Liver (tissue), 9 donors: ENCODE data around the gene TRIO. TPM values are rescaled to one million over a fixed set of nuclear protein-coding genes. Genes with fewer than 3 reads are reported as not detected.

Experiments used
- DNase-seq: peaks from one replicate; pipeline ENCODE4 v3.0.0-alpha.2; 2017; ENCODE audit warnings: low spot score
- H3K27ac ChIP-seq, 2 donors: one replicate each; pipeline ENCODE4 v1.7.0; 2013; ENCODE audit warnings: inconsistent platforms in 2 of 2, low read length in 2 of 2, control low read depth in 1 of 2, low read depth in 1 of 2, mild to moderate bottlenecking in 1 of 2
- H3K27me3 ChIP-seq, 4 donors: one replicate each; pipeline versions ENCODE4 v1.6.1 to v1.7.0; 2013; ENCODE audit warnings: low read length in 3 of 4, inconsistent platforms in 1 of 4, mild to moderate bottlenecking in 1 of 4, moderate library complexity in 1 of 4; ENCODE audit not compliant: control insufficient read depth in 4 of 4, insufficient read depth in 4 of 4
- H3K36me3 ChIP-seq, 4 donors: one replicate each; pipeline versions ENCODE4 v1.6.1 to v1.7.0; 2013; ENCODE audit warnings: low read length in 3 of 4, mild to moderate bottlenecking in 3 of 4, low read depth in 1 of 4, moderate library complexity in 1 of 4; ENCODE audit not compliant: control insufficient read depth in 4 of 4, insufficient read depth in 3 of 4
- H3K4me1 ChIP-seq, 4 donors: one replicate each; pipeline versions ENCODE4 v1.6.1 to v1.7.0; 2013; ENCODE audit warnings: low read length in 3 of 4, mild to moderate bottlenecking in 3 of 4, moderate library complexity in 1 of 4; ENCODE audit not compliant: control insufficient read depth in 4 of 4, insufficient read depth in 4 of 4
- H3K4me3 ChIP-seq, 3 donors: one replicate each; pipeline versions ENCODE4 v1.6.1 to v1.7.0; 2013; ENCODE audit warnings: low read length in 3 of 3, control low read depth in 1 of 3, low read depth in 1 of 3, mild to moderate bottlenecking in 1 of 3
- H3K9ac ChIP-seq, 2 donors: one replicate each; pipeline ENCODE4 v1.7.0; 2013; ENCODE audit warnings: low read length in 2 of 2, mild to moderate bottlenecking in 2 of 2, moderate library complexity in 2 of 2, control low read depth in 1 of 2, low read depth in 1 of 2
- H3K9me3 ChIP-seq, 4 donors: one replicate each; pipeline versions ENCODE4 v1.6.1 to v1.7.0; 2013; ENCODE audit warnings: low read length in 3 of 4; ENCODE audit not compliant: control insufficient read depth in 4 of 4
- ATF3 ChIP-seq: IDR thresholded peaks from 2 replicates; pipeline ENCODE4 v1.6.1; 2016; ENCODE audit warnings: antibody characterized with exemption
- CTCF ChIP-seq: fragments of 150-350 bp; IDR thresholded peaks from 2 replicates; pipeline ENCODE4 v1.5.1; 2017; ENCODE audit warnings: improper control_type of control experiment, low read depth, low read length; ENCODE audit not compliant: missing input control
- EGR1 ChIP-seq, 2 donors: IDR thresholded peaks; 2 replicates each; pipeline ENCODE4 v1.6.1; 2016 to 2018; ENCODE audit warnings: antibody characterized with exemption in 2 of 2, low read depth in 2 of 2
- FOXA1 ChIP-seq: IDR thresholded peaks from 2 replicates; pipeline ENCODE4 v1.6.1; 2016; ENCODE audit warnings: antibody characterized with exemption
- FOXA2 ChIP-seq: IDR thresholded peaks from 2 replicates; pipeline ENCODE4 v1.6.1; 2016; ENCODE audit warnings: antibody characterized with exemption
- GABPA ChIP-seq, 2 donors: IDR thresholded peaks in 1 of 2; conservative IDR thresholded peaks in 1 of 2; 2 replicates each; pipeline ENCODE4 v1.6.1; 2016; ENCODE audit warnings: antibody characterized with exemption in 2 of 2, mild to moderate bottlenecking in 1 of 2, moderate library complexity in 1 of 2
- HNF4A ChIP-seq, 2 donors: conservative IDR thresholded peaks; 2 replicates each; pipeline ENCODE4 v1.6.1; 2016; ENCODE audit warnings: antibody characterized with exemption in 2 of 2, mild to moderate bottlenecking in 2 of 2
- HNF4G ChIP-seq: IDR thresholded peaks from 2 replicates; pipeline ENCODE4 v1.6.1; 2016; ENCODE audit warnings: antibody characterized with exemption
- JUND ChIP-seq, 2 donors: IDR thresholded peaks; 2 replicates each; pipeline ENCODE4 v1.6.1; 2016; ENCODE audit warnings: antibody characterized with exemption in 2 of 2
- NR2F2 ChIP-seq: IDR thresholded peaks from 2 replicates; pipeline ENCODE4 v1.6.1; 2016; ENCODE audit warnings: antibody characterized with exemption
- RAD21 ChIP-seq, 2 donors: IDR thresholded peaks; 2 replicates each; pipeline ENCODE4 v1.6.1; 2016; ENCODE audit warnings: antibody characterized with exemption in 2 of 2, mild to moderate bottlenecking in 2 of 2
- REST ChIP-seq: IDR thresholded peaks from 2 replicates; pipeline ENCODE4 v1.6.1; 2016; ENCODE audit warnings: antibody characterized with exemption, mild to moderate bottlenecking
- RXRA ChIP-seq, 2 donors: IDR thresholded peaks; 2 replicates each; pipeline ENCODE4 v1.6.1; 2017 to 2018; ENCODE audit warnings: antibody characterized with exemption in 2 of 2, mild to moderate bottlenecking in 1 of 2
- SP1 ChIP-seq: IDR thresholded peaks from 2 replicates; pipeline ENCODE4 v1.6.1; 2018; ENCODE audit warnings: antibody characterized with exemption, mild to moderate bottlenecking
- TAF1 ChIP-seq: conservative IDR thresholded peaks from 2 replicates; pipeline ENCODE4 v1.6.1; 2016; ENCODE audit warnings: antibody characterized with exemption, mild to moderate bottlenecking
- YY1 ChIP-seq: IDR thresholded peaks from 2 replicates; pipeline ENCODE4 v1.6.1; 2016; ENCODE audit warnings: antibody characterized with exemption, mild to moderate bottlenecking
- ZBTB33 ChIP-seq: IDR thresholded peaks from 2 replicates; pipeline ENCODE4 v1.6.1; 2016; ENCODE audit warnings: antibody characterized with exemption
- WGBS: extraction: QIAGEN DNeasy Blood & Tissue Kit; methylation state at CpG from one replicate; pipeline ENCODE4 v1.1.7; 2013; 5-methylcytosine and 5-hydroxymethylcytosine counted together
- polyA plus RNA-seq, 2 donors: library from polyadenylated mRNA; stranded (reverse) in 1 of 2; unstranded in 1 of 2; fragments of 200-250 nt in 1 of 2; fragments of >200 nt in 1 of 2; fragmentation: Nextera tagmentation in 1 of 2; extraction: Ambion mirVana in 1 of 2; gene quantifications; one replicate each; pipeline versions ENCODE4 v1.2.1 to v1.2.3, GENCODE V29; 2013 to 2015
- total RNA-seq, 2 donors: library from RNA; depleted of rRNA; stranded (reverse); fragments of >200 nt; gene quantifications; one replicate each; pipeline ENCODE4 v1.2.3, GENCODE V29; 2014
- donor health status: healthy.
- donor health status: healthy.
- donor health status: healthy.
- donor health status: healthy.
- donor health status: healthy.

TRIO gene
- total and polyA plus RNA-seq, 4 donors: 8.5 to 86.2 (median 16.0) TPM

- Histone ChIP-seq H3K27me3 (no peaks in the 10 kb centered on the region), H3K9me3 (no peaks in the 10 kb centered on the region), H3K36me3 (peaks cover 2 to 20% (median 6%) of the 10 kb centered on the region in 4 donors), H3K4me3 (no peak overlapping the region), H3K4me1 (no peaks in the 10 kb centered on the region), H3K9ac (no peak overlapping the region), H3K27ac (no peak overlapping the region)
- TF ChIP-seq ATF3 (no peak), GABPA (IDR thresholded peaks at IDR 0.05 in 1 of 2, conservative IDR thresholded peaks at IDR 0.05 in 1 of 2) (no peak), RXRA (IDR thresholded peaks at IDR 0.05) (no peak), HNF4G (no peak), NR2F2 (no peak), CTCF (no peak), FOXA1 (no peak), SP1 (no peak), ZBTB33 (no peak), HNF4A (conservative IDR thresholded peaks at IDR 0.05) (no peak), YY1 (no peak), FOXA2 (no peak), JUND (IDR thresholded peaks at IDR 0.05) (no peak)
- DNase-seq: no peak
- 68% methylated on average over 3 of the region's 3 CpGs for WGBS
Observed at GRCh38 chr5:14444161-14444560, 301.0 kb downstream of the TRIO start.

- H3K9me3 ChIP-seq: no peaks in the 10 kb centered on the region
- TF ChIP-seq EGR1 (IDR thresholded peaks at IDR 0.05; ENCODE audit: low read depth in 2 of 2) (no peak), TAF1 (no peak), JUND (IDR thresholded peaks at IDR 0.05) (no peak), CTCF (no peak), GABPA (IDR thresholded peaks at IDR 0.05 in 1 of 2, conservative IDR thresholded peaks at IDR 0.05 in 1 of 2) (no peak), RAD21 (IDR thresholded peaks at IDR 0.05) (no peak), YY1 (no peak), REST (no peak), FOXA2 (no peak), RXRA (IDR thresholded peaks at IDR 0.05) (no peak), HNF4A (conservative IDR thresholded peaks at IDR 0.05) (no peak), FOXA1 (no peak)
- H3K27me3 ChIP-seq: no peaks in the 10 kb centered on the region
- no peak for DNase-seq
- no peaks in the 10 kb centered on the region for H3K4me1 ChIP-seq
- H3K9ac ChIP-seq: no peak overlapping the region
- no peak overlapping the region for H3K27ac ChIP-seq
- H3K4me3 ChIP-seq: no peak overlapping the region
- 86% methylated on average over 4 of the region's 4 CpGs for WGBS
- H3K36me3 ChIP-seq: peaks cover 2 to 17% (median 6%) of the 10 kb centered on the region in 4 donors
Observed at GRCh38 chr5:14445013-14445412, 301.9 kb downstream of the TRIO start.
